Stimulated activated CD8-positive, alpha-beta memory T cell treated with anti-CD3 and anti-CD28 coated beads, Interleukin-15, amount 100 ng/mL, for 48 hours (primary cell): ENCODE measurements around the gene SLC8B1.

Experiments used
- DNase-seq, 2 donors: peaks; one replicate each; pipeline ENCODE4 v3.0.0-alpha.2; 2020; ENCODE audit warnings: low read depth in 2 of 2

The SLC8B1 gene

DNA sequence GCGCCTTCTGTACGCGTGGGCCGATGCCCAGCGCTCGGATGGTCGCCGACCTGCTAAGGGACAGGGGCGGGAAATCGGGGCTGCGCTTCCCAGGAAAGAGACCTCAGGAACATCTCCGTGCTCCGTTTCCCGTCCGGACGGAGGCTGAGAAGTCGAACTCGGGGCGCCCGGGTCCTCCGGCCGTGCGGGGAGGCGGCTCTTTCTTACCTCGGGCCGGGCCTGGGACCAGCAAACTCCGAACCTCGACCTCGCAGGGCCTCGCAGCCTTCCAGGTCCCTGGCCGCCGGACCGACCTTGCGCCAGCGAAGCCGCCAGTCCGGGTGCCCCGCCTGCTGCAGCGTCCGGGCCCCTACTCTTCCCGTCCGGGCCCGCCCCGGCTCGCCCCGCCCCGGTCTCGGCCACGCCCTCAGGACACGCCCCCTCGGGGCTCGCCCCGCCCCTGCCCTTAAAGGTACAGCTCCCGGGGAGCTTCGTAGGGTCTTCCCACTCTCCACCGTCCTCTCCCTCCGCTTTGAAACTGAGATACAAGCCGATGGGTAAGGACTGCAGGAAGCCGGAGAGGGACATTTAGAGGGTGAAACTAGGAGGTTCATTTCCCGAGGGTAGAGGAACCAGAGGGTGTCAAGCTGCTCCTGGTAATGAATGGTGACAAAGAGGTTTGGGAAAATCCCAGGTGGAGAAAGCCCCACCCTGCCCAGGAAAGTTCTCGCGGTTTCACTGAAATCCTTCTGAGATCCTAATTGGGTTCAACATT is at the start of gene SLC8B1:
TSS of gene SLC8B1 (minus strand) at position 324 of the 754 bp plus-strand sequence. CDS start 2,231 bp downstream, outside the sequence.
- DNase-seq: peak; percentile 79 to 81

DNA sequence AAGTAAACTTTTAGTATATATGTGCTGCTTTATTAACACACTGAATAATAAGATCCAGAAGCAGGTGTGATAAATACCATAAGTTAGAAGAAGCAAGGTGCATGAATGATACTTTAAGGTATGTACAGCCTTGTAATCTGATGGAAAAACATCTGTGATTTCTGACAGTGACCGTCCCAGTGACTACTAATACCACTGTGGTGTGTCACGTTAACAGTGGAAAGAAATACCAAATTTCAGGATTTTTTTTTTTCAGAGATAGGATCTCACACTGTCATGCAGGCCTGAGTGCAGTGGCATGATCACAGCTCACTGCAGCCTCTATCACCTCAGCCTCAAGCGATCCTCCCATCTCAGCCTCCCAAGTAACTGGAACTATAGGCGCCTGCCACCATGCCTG is 47.3 kb upstream of the SLC8B1 start:
- DNase-seq: no peak

DNA sequence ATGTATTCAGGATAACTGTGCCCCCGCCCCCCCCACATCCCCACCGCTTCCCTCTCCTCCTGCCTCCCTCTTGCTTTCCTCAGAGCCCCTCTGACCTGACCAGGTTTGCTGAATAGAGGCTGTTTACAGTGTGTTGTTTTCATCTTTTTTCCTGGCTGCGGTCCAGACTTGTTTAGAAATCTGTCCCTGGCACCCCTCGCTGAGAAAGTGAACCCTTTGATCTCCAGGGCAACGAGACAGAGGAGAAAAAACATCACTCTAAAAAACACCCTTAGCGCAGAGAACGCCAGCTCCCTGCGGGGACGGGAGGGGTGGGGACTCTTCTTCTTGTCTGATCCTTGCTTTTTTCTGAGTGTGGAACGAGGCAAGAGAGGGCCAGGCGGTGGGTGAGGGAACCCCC is 46.3 kb upstream of the SLC8B1 start:
- DNase-seq: no peak

DNA sequence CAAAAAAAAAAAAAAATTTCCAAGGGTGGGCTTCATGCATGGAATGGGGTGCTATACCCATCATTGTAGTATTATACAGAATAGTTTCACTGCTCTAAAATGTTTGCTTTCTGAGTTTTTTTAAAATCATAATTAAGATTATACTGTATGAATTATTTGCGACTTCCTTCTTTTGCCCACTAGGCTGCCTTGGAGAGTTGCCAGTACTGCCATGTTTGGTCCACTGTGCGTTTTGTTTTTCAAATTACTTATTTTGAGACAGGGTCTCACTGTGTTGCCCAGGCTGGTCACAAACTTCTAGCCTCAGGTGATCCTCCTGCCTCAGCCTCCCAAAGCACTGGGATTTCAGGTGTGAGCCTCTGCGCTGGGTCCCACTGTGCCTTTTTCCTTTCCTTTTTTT is 43.4 kb upstream of the SLC8B1 start:
- DNase-seq: no peak

DNA sequence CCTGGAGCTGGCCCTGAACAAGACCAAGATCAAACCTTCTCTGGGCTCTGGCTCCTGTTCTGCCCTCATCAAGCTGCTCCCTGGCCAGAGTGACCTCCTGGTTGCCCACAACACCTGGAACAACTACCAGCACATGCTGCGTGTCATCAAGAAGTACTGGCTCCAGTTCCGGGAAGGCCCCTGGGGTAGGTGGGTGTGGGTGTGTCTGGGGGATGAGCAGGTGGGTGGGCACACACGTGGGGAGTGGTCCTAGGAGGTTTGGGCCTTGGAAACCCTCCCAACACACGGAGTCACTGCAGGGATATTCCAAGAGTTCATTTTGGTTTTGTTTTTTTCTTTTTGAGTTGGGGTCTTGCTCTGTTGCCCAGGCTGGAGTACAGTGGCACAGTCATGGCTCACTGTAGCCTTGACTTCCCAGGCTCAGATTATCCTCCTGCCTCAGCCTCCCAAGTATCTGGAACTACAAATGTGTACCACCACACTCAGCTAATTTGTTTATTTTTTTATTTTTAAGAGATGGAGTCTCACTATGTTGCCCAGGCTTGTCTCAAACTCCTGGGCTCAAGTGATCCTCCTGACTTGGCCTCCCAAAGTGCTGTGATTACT is 40.0 kb upstream of the SLC8B1 start:
- DNase-seq: no peak

DNA sequence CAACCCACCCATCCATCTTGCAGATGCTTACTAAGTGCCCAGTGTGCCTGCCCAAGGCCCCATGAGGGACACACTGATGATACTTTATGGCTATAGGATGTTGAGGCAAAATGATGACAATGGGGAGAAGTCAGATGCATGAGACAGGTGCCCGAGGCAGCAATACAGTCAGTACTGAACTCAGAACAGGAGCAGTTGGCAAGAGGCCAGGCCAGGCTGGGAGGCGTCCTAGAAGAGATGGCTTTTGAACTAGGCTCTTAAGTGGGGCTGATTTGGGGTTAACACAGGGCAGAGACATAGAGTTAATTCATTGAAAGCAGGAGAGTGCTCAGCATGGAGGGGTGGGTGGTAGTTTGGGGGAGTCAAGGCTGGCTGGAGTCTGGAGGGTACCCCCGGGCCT is 39.1 kb upstream of the SLC8B1 start:
- DNase-seq: no peak

DNA sequence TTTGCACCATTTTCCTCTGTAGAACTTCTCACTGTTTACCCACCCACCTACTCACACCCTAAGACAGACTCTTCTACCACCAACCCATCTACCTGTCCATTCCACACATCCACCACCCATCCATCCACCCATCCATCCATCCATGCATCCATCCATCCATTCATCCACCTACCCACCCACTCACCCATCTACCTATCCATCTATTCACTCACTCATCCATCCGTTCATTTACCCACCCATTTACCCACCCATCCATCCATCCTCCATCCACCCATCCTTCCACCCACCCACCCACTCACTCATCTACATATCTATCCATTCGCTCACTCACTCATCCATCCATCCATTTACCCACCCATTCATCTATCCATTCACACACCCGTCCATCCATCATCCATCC is 38.5 kb upstream of the SLC8B1 start:
- DNase-seq: no peak

DNA sequence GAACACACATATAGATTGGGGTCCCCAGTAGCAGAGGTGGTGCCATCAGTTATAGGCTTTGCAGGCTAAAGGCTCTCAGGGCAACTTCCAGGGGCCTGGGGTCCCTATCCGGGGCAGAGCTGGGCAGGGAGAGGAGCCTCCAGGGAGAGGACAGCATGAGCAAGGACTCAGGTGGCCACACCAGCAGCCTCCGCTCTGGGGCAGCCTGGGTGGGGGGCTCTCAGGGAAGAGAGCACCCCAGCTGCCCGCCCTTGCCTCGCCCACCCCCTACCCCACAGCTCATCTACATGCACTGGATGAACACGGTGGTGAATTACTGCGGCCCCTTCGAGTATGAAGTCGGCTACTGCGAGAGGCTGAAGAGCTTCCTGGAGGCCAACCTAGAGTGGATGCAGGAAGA is 37.5 kb upstream of the SLC8B1 start:
- no peak for DNase-seq

DNA sequence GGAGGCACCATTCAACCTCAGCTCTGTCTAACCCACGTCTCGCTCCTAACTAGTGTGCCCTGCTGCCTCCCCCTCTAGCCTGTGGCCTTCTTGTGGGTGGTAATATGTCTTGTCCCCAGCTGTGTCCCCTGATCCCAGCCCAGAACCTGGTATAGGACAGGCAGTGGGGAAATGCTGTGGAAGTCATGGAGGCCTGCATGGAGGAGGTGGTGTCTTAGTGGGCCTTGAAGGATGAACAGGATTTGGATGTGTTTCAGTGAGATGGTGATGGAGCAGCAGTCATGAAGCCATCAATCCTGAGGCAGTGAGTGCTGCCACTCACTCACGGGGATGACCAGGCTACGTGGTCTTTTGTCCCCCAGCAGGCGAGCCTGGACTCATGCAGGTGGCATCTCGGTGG is 36.9 kb upstream of the SLC8B1 start:
- DNase-seq: no peak

DNA sequence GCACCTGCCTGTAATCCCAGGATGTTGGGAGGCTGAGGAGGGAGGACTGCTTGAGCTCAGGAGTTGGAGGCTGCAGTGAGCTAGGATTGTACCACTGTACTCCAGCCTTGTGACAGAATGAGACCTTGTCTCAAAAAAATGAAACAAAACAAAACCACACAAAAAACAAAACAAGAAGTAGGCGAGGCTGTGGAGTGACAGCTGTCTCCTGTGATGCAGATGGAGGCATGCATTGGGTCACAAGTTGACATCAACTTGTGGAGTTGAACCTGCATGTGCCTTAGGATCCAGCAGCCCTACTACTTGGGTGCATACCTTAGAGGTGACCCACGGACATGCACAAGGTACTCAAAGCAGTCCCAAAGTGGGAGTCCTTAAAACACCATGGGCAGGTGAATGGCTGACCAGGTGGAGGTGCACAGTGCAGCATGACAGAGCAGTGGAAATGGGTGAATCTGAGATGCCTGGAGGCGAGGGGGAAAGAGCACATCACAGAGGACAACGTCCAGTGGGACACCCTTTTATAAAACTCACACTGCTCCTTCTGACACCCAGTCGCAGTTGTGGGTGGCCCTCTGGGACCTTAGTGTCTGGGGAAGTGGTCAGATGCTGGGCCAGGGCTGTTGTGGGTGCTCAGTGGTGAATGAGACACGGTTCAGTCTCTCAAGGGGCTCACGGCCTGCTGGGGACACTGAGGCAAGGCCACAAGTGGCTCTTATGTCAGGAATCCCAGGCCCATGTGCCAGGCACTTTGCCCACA is 36.2 kb upstream of the SLC8B1 start:
- no peak for DNase-seq

DNA sequence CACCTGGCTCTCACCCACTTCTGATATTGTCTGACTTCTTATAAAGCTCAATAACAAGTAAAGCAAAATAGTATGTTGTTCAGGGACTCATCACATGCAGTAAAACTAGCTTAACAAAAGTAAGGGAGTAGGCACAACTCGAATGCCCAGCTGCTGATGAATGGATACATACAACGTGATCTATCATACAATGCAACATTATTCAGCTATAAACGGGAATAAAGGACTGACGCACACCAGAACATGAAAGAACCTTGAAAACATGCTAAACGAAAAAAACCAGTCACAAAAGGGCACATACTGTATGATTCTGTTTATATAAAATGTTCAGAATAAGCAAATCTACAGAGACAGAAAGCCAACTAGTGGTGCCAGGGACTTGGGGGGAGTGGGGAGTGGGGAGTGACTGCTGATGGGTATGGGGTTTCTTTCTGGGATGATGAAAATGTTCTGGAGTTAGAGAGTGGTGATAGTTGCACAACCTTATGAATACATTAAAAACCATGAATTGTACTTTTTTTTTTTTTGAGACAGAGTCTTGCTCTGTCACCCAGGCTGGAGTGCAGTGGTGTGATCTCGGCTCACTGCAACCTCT is 34.6 kb upstream of the SLC8B1 start:
- no peak for DNase-seq

DNA sequence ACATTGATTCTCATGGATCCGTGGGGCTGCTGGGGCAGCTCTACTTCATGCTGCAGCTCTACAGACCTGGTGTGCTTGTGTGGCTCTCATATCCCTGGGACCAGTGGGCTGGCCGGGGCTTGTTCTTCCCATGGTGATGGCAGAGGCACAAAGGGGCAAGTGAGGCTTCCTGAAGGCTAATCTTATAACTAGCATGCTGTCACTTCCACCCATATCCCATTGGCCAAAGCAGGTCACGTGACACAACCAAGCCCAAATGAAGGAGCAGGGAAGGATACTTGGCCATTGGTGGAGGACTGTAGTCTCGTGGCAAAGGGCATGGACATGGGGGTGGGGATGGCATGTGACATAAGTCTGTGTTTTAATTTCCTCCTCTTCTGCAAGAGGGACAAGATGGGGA is 33.4 kb upstream of the SLC8B1 start:
- no peak for DNase-seq

DNA sequence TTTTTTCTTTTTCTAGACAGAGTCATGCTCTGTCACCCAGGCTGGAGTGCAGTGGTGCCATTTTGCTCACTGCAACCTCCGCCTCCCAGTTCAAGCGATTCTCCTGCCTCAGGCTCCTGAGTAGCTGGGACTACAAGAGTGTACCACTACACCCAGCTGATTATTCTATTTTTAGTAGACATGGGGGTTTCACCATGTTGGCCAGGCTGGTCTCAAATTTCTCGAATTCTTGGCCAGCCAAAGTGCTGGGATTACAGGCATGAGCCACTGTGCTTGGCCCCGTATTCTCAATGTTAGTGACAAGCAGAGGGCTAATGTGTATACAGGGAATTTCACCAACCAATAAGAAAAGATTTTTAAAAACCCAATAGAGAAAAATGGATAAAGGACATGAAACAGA is 31.9 kb upstream of the SLC8B1 start:
- no peak for DNase-seq

DNA sequence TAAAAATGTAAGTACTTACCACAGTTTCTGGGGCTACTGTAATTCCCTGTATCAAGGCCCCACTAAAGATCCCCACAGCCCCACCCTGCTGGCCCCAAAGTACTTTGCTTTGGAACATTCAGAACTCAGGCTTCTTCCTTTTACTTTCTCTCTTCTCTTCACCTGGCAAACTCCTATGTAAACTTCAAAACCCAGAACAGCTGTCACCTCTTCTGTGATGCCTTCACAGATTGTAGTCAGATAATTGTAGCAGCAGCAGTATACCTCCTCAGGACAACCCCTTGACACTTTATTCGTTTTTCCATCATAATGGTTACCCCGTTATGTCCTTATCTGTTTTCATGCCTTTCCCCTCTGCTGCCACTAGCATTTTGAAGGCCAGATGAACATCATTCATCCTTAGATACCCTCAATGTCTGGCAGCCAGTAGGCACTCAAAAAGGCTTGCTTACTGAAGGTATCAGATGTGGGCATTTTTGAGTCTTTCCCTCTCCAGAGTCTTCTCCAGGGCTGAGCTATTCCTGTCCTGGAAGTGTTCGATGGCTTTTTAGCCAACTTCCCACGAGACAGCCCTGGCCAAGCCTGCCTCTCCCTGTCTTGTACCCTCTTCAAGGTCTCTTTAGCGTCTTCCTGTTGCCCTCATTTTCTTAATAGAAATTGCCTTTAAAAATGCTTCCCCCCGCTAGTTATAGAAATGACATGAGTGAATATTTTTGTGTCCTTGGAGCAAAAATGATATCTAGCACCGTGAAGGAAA is 30.9 kb upstream of the SLC8B1 start:
- DNase-seq: no peak

DNA sequence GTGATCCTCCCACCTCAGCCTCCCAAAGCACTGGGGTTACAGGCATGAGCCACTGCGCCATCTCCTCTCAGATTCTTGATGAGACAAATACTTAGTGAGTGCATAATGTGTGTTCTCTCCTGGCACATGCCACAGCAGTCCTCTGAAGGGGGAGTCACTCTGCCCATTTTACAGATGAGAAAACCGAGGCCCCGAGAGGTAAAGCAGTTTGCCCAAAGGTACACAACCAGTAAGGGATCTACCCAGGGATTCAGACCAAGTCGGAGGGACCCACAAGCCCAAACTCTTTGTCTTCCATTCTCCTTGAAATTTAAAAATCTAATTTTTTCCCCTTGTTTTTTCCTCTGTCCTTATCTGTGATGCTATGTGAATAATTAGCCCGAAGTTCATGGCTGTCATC is 29.8 kb upstream of the SLC8B1 start:
- no peak for DNase-seq

DNA sequence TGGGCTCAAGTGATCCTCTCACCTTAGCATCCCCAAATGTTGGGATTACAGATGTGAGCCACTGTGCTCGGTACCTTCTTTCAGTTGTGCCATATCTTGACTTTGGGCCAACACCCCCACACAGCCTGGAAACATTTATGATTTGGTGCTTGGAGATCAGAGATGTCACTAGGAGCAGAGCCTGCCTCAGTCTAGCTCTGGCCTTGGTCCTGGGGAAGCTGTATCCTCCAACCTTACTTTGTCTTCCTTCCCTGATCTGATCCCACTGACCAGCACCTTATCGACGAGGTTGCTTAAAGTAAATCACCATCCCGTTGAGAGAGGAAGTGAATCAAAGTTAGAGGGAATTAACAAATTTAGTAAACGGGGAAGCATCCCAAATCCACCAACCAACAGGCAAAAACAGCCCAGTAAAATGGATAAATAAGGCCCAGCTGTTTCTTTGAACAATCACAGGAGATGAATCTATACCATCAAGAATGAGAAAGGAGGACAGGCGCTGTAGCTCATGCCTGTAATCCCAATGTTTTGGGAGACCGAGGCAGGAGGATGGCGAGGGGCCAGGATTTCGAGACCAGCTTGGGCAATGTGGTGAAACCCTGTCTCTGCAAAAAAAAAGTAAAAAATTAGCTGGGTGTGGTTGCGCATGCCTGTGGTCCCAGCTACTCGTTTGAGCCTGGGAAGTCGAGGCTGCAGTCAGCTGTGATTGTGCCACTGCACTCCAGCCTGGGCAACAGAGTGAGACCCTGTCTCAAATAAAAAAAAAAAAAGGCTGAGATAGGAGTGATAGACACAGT is 26.9 kb upstream of the SLC8B1 start:
- no peak for DNase-seq

DNA sequence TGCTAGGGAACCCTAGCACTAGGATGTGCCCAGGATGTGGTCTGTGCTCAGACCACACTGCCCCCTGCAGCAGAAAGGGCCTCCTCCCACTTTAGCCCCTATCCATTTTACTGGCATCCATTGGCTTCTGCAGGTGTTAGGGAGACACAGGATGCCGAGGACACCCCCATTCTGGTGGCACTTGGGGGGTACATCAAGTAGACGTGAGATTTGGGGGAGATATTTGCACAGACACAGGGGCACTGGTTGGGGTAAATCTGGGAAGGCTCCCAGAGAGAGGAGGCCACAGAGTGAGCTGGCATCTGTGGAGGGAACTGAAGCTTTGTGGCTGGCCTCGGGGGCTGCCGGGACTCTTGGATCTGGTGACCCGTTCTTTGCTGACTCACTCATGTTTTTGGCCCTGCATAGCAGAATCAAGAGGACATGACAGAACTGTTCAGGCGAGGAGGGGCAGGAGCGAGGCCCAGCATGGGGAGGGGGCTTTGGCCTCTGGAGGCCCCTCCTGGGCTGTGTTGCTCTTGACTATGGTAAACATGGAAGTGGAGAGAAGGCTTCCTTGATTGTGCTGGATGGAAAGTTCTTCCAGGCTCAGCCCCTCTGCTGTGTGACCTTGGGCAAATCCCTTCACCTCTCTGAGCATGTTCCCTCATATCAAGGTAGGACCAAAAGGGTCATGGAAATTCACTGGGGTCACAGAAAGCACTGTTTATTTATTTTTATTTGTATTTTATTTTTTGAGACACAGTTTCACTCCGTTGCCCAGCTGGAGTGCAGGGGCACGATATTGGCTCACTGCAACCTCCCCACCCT is 25.2 kb upstream of the SLC8B1 start:
- no peak for DNase-seq

DNA sequence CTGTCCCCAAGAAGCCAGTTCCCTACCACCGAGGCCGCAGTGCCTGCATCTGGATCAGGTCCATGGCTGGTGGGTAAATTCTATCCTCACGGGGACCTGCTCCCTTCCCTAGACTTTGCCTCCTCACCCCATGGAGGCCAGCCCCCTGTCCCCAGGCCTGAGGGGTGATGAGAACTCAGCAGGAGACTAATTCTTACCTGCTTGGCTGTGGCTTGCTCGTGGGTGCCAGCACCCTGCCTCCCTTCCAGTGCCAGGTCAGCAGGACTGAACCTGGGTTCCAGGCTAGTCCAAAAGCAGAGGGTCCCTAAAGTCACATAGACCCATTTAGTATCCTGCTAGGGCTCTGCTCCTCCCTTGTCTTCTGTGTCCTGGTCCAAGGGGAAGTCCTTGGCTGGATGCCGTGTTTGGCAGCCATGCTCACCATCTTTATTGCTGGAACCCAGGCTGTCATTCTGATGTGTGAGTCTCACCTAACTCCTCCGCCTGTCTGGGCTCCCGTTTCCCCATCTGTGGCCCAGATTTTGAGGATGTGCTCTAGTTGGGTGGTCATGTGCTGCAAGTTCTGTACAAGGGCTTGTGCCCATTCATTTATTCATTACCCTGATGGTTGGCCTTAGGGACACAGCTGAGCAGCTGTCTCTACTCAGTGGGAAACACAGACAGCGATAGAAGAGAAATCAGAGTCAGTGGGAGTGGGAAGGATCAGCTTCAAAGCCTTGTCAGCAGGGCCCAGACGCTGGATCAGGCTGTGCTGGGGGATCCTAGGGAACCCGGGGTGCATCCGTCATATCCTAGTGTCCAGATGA is 24.4 kb upstream of the SLC8B1 start:
- DNase-seq: no peak
